GM23248 (cell line): ENCODE measurements around the gene SPG7. TPM values are rescaled to one million over a fixed set of nuclear protein-coding genes. Genes with fewer than 3 reads are reported as not detected.

Experiments
- DNase-seq: peaks from one replicate; pipeline ENCODE4 v3.0.0-alpha.2; 2015
- H2AFZ ChIP-seq: fragments of 200-600 bp; sonication (generic); 2 replicates; pipeline ENCODE4 v1.6.1; 2016; ENCODE audit warnings: antibody characterized with exemption
- H3F3A ChIP-seq: fragments of 200-600 bp; sonication (generic); 2 replicates; pipeline ENCODE4 v1.6.1; 2016; ENCODE audit warnings: mild to moderate bottlenecking, antibody characterized with exemption, mixed run types; ENCODE audit not compliant: insufficient read depth
- H3K27ac ChIP-seq: fragments of 200-600 bp; sonication (generic); 2 replicates; pipeline ENCODE4 v1.5.1; 2016; ENCODE audit warnings: mild to moderate bottlenecking
- H3K27me3 ChIP-seq: fragments of 200-600 bp; sonication (generic); replicated peaks from 2 replicates; pipeline ENCODE4 v1.6.1; 2016; ENCODE audit warnings: mild to moderate bottlenecking; ENCODE audit not compliant: insufficient read depth
- H3K36me3 ChIP-seq: fragments of 200-600 bp; sonication (generic); 2 replicates; pipeline ENCODE4 v1.6.1; 2016; ENCODE audit warnings: low read depth, mild to moderate bottlenecking
- H3K4me1 ChIP-seq: fragments of 200-600 bp; sonication (generic); 2 replicates; pipeline ENCODE4 v1.6.1; 2016; ENCODE audit warnings: mild to moderate bottlenecking; ENCODE audit not compliant: insufficient read depth
- H3K4me2 ChIP-seq: fragments of 200-600 bp; sonication (generic); one replicate; pipeline ENCODE4 v1.6.1; 2016; ENCODE audit warnings: mild to moderate bottlenecking; ENCODE audit not compliant: unreplicated experiment
- H3K4me3 ChIP-seq: fragments of 200-600 bp; sonication (generic); 2 replicates; pipeline ENCODE4 v1.5.1; 2016; ENCODE audit warnings: mild to moderate bottlenecking
- H3K79me2 ChIP-seq: fragments of 200-600 bp; sonication (generic); 2 replicates; pipeline ENCODE4 v1.6.1; 2016; ENCODE audit warnings: mild to moderate bottlenecking; ENCODE audit not compliant: insufficient read depth
- H3K9ac ChIP-seq: fragments of 200-600 bp; sonication (generic); 2 replicates; pipeline ENCODE4 v1.6.1; 2016; ENCODE audit warnings: mild to moderate bottlenecking
- H3K9me2 ChIP-seq: fragments of 200-600 bp; sonication (generic); 2 replicates; pipeline ENCODE4 v1.6.1; 2016; ENCODE audit warnings: mixed run types, mild to moderate bottlenecking, moderate library complexity; ENCODE audit not compliant: insufficient read depth
- H3K9me3 ChIP-seq: fragments of 200-600 bp; sonication (generic); one replicate; pipeline ENCODE4 v1.6.1; 2017; ENCODE audit warnings: low read depth
- H4K20me1 ChIP-seq: fragments of 200-600 bp; sonication (generic); 2 replicates; pipeline ENCODE4 v1.6.0; 2016; ENCODE audit not compliant: insufficient read depth
- EZH2 ChIP-seq: fragments of 200-600 bp; sonication (generic); IDR thresholded peaks from 2 replicates; pipeline ENCODE4 v1.6.1; 2018; ENCODE audit warnings: antibody characterized with exemption, mild to moderate bottlenecking; ENCODE audit not compliant: insufficient read depth, poor library complexity, severe bottlenecking
- EZH2phosphoT487 ChIP-seq: fragments of 200-600 bp; sonication (generic); IDR thresholded peaks from 2 replicates; pipeline ENCODE4 v1.6.1; 2018; ENCODE audit warnings: antibody characterized with exemption, moderate library complexity, mild to moderate bottlenecking, low read depth; ENCODE audit not compliant: insufficient read depth
- WGBS, 2 experiments: methylation state at CpG; one replicate each; pipeline ENCODE4 v1.1.6; 2015 to 2017; ENCODE audit warnings: low lambda C conversion rate in 2 of 2, low coverage in 1 of 2; ENCODE audit errors: missing lambda C conversion rate in 2 of 2; 5-methylcytosine and 5-hydroxymethylcytosine counted together
- in situ Hi-C: fragments of 300-500 bp; cut with MboI; formaldehyde crosslinking; loops from 2 replicates; pipeline ENCODE4 v1.15.0; 2020
- polyA plus RNA-seq: library from polyadenylated mRNA; unstranded; fragments of >200 nt; fragmentation: Nextera tagmentation; extraction: Ambion mirVana; gene quantifications from 2 replicates; pipeline ENCODE4 v1.2.1, GENCODE V29; 2016
- total RNA-seq: library from RNA; depleted of rRNA; stranded (reverse); fragments of >200 nt; shearing (Covaris generic); gene quantifications from 2 replicates; pipeline ENCODE4 v1.2.3, GENCODE V29; 2014

Gene SPG7
- total and polyA plus RNA-seq, 2 experiments from 2014 or later, result 53.9 to 155 TPM

DNA sequence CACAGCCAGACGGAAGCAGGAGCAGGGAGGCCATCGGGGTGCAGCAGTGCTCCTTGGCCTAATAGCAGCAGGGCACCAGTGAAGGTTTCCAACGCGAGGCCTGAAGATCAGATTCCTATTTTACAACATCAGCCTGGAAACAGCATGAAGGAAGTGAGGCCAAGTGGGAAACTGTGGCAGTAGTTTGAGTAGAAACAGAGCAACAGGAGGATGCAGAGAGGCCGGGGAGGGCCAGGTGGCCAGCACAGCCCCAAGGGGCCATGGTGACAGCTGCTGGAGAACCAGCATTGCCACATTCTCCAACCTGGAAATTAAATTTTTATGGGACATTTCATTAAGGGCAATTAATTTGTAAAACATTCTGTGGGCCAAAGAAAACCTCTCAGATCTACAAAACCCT is 14.4 kb upstream of the SPG7 start:
- H3K27ac ChIP-seq, result no peak overlapping the region
- no peak overlapping the region for H2AFZ ChIP-seq
- H3K9me2 ChIP-seq, result no peaks in the 10 kb centered on the region
- H3K27me3 ChIP-seq, result no peaks in the 10 kb centered on the region
- H3K79me2 ChIP-seq, result peaks cover 43% of the 10 kb centered on the region
- H3K36me3 ChIP-seq, result no peaks in the 10 kb centered on the region
- H3K4me3 ChIP-seq, result no peak overlapping the region
- H3K9ac ChIP-seq, result no peak overlapping the region
- in situ Hi-C loops, result no loop called here
- DNase-seq, result no peak
- peaks cover 19% of the 10 kb centered on the region for H3K4me1 ChIP-seq
- no peaks in the 10 kb centered on the region for H4K20me1 ChIP-seq
- no peaks in the 10 kb centered on the region for H3K9me3 ChIP-seq
- no peak overlapping the region for H3K4me2 ChIP-seq
- peaks cover 14% of the 10 kb centered on the region for H3F3A ChIP-seq
- TF ChIP-seq EZH2, result no peak
- no peak for TF ChIP-seq EZH2phosphoT487
- WGBS, 2 experiments, result 72 to 77% methylated on average over 5 of the region's 5 CpGs

DNA sequence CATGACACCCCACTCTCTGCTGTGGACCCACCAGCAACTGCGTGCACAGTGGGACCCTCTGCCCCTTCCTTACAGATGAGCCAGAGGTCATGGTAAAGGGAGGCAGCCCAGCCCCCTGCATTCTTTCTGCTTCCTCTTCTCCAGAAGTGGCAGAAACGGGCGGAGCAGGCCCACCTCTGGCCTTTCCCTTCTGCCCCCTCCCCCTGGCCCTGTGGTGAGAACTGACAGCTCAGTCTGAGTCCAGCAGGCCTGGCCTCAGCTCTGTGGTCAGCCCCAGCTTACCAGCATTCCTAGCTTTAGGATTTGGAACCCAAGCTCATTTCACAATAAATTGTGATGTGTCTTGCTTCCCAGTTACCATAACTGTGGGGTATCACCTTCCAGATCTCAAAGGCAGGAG is 13.1 kb upstream of the SPG7 start:
- Histone ChIP-seq H4K20me1 (no peaks in the 10 kb centered on the region), H3K36me3 (no peaks in the 10 kb centered on the region), H3K9ac (0 out of 2 replicates have a peak overlapping the region, but pooled peaks have one; percentile 9), H3K9me3 (no peaks in the 10 kb centered on the region), H3K4me3 (no peak overlapping the region), H3K4me2 (no peak overlapping the region), H3K27me3 (no peaks in the 10 kb centered on the region), H3K27ac (peak overlapping the region; percentile 56), H3K79me2 (peaks cover 40% of the 10 kb centered on the region), H3K9me2 (no peaks in the 10 kb centered on the region), H3K4me1 (peaks cover 19% of the 10 kb centered on the region), H2AFZ (no peak overlapping the region), H3F3A (peaks cover 11% of the 10 kb centered on the region; the same call in 1 of the 2 replicates)
- peak; percentile 80 for DNase-seq
- no peak for TF ChIP-seq EZH2
- no peak for TF ChIP-seq EZH2phosphoT487
- 67 to 71% methylated on average over 3 of the region's 3 CpGs for WGBS, 2 experiments
- in situ Hi-C loops, result no loop called here

DNA sequence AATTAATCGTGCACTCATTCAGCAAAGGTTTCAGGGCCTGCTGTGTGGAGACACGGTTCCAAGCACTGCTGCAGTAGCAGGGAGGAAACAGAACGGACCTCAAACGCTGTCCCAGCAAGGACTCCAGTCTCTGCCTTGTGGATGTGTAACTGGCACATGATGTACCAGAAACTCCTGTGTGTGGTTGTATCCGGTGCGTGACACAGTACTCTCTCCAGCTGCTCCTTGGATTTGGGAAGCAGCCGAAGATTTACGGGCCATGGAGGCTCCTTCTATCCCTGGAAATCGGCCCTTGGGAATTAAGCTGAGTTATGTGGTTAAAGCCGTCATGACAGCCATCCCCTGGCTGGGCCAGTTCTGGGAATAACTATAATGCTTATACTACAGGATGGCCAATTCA is 9.4 kb upstream of the SPG7 start:
- H3K4me1 ChIP-seq, result peaks cover 9% of the 10 kb centered on the region

DNA sequence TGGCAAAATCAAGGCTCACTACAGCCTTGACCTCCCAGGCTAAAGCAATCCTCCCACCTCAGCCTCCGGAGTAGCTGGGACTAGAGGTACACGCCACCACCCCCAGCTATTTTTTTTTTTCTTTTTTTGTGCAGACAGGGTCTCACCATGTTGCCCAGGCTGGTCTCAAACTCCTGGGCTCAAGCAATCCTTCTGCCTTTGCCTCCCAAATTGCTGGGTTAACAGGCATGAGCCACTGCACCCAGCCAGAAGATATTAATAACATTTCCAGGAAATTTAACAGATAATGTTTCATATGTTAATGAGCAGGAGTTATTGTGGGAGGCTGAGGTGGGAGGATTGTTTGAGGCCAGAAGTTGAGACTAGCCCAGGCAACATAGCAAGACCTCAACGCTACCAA is 8.4 kb upstream of the SPG7 start:
- peaks cover 9% of the 10 kb centered on the region for H3K4me1 ChIP-seq
- no peak for DNase-seq
- no peaks in the 10 kb centered on the region for H3K9me2 ChIP-seq
- peaks cover 10% of the 10 kb centered on the region; the same call in 1 of the 2 replicates for H3K79me2 ChIP-seq
- peaks cover 8% of the 10 kb centered on the region; the same call in 1 of the 2 replicates for H3F3A ChIP-seq
- H2AFZ ChIP-seq, result no peak overlapping the region
- H3K27ac ChIP-seq, result no peak overlapping the region
- H3K9ac ChIP-seq, result no peak overlapping the region
- H3K9me3 ChIP-seq, result no peaks in the 10 kb centered on the region
- in situ Hi-C loops, result loop anchor here (10.0 kb wide), 1 partner anchor 155 kb away; no protein-coding TSS in a partner anchor
- 84 to 94% methylated on average over 3 of the region's 3 CpGs for WGBS, 2 experiments
- no peak overlapping the region for H3K4me2 ChIP-seq
- H3K36me3 ChIP-seq, result no peaks in the 10 kb centered on the region
- H4K20me1 ChIP-seq, result no peaks in the 10 kb centered on the region
- no peak overlapping the region for H3K4me3 ChIP-seq
- TF ChIP-seq EZH2phosphoT487, result no peak
- TF ChIP-seq EZH2, result no peak
- H3K27me3 ChIP-seq, result no peaks in the 10 kb centered on the region

More for the DNA sequence above, 9.4 kb upstream of the SPG7 start:
- Histone ChIP-seq H3K4me2 (no peak overlapping the region), H2AFZ (no peak overlapping the region), H3K27me3 (no peaks in the 10 kb centered on the region), H3K79me2 (peaks cover 12% of the 10 kb centered on the region), H3K36me3 (no peaks in the 10 kb centered on the region), H3K9ac (no peak overlapping the region), H3K4me3 (no peak overlapping the region), H3K27ac (no peak overlapping the region), H3K9me2 (no peaks in the 10 kb centered on the region), H3K9me3 (no peaks in the 10 kb centered on the region), H4K20me1 (no peaks in the 10 kb centered on the region), H3F3A (peaks cover 11% of the 10 kb centered on the region; the same call in 1 of the 2 replicates)
- in situ Hi-C loops, result no loop called here
- no peak for DNase-seq
- TF ChIP-seq EZH2 (no peak), EZH2phosphoT487 (no peak)
- WGBS, 2 experiments, result 83 to 90% methylated on average over 10 of the region's 10 CpGs
